Dendritic cell treated with granulocyte-macrophage colony-stimulating factor and Interleukin-4, amounts not matched to agents 40 ng/mL and 50 ng/mL, for 4 days (primary cell): ENCODE data around the gene SMPD1.

Experiments
- H3K27ac Mint-ChIP-seq: one replicate; pipeline ENCODE4 v1.8.0; 2022; ENCODE audit warnings: mild to moderate bottlenecking, mixed read lengths
- H3K27me3 Mint-ChIP-seq: one replicate; pipeline ENCODE4 v1.8.0; 2022; ENCODE audit warnings: mild to moderate bottlenecking, mixed read lengths
- H3K36me3 Mint-ChIP-seq: one replicate; pipeline ENCODE4 v1.8.0; 2022; ENCODE audit warnings: low read depth, mixed read lengths
- H3K4me1 Mint-ChIP-seq: one replicate; pipeline ENCODE4 v1.8.0; 2022; ENCODE audit warnings: low read depth, mixed read lengths
- H3K4me3 Mint-ChIP-seq: one replicate; pipeline ENCODE4 v1.8.0; 2022; ENCODE audit warnings: mild to moderate bottlenecking, moderate library complexity, mixed read lengths
- H3K9me3 Mint-ChIP-seq: one replicate; pipeline ENCODE4 v1.8.0; 2022; ENCODE audit warnings: mixed read lengths
- intact Hi-C: fragments of 100-400 bp; cut with micrococcal nuclease; formaldehyde crosslinking; loops from one replicate; pipeline ENCODE4 v1.15.0; 2022

The SMPD1 gene

GRCh38 chr11:6440906-6441358 lies 50.7 kb downstream of the SMPD1 start, which contains the start of gene HPX:
HPX (minus strand) TSS chr11:6440987; CDS start chr11:6440963, 24 bp downstream.
- intact Hi-C loops = no loop called here
- Mint-ChIP-seq H3K27me3 (no peaks in the 10 kb centered on the region), H3K36me3 (no peaks in the 10 kb centered on the region), H3K4me3 (no peak within 1 kb of the TSS), H3K4me1 (no peaks in the 10 kb centered on the region), H3K27ac (no peak within 1 kb of the TSS), H3K9me3 (no peaks in the 10 kb centered on the region)

- H3K27ac Mint-ChIP-seq = no peak overlapping the region
- no peaks in the 10 kb centered on the region for H3K9me3 Mint-ChIP-seq
- no peaks in the 10 kb centered on the region for H3K36me3 Mint-ChIP-seq
- H3K4me1 Mint-ChIP-seq = no peaks in the 10 kb centered on the region
- H3K4me3 Mint-ChIP-seq = no peak overlapping the region
- no peaks in the 10 kb centered on the region for H3K27me3 Mint-ChIP-seq
- intact Hi-C loops = loop anchor here (2.0 kb wide), 1 partner anchor 62 kb away; no protein-coding TSS in a partner anchor
Observed at GRCh38 chr11:6442441-6442840, 52.2 kb downstream of the SMPD1 start.

- H3K4me1 Mint-ChIP-seq = no peaks in the 10 kb centered on the region
- H3K27me3 Mint-ChIP-seq = no peaks in the 10 kb centered on the region
- no peak overlapping the region for H3K4me3 Mint-ChIP-seq
- intact Hi-C loops = loop anchor here (1.0 to 2.0 kb wide), 2 partner anchors 61 to 64 kb away; no protein-coding TSS in a partner anchor
- H3K9me3 Mint-ChIP-seq = no peaks in the 10 kb centered on the region
- peaks cover 4% of the 10 kb centered on the region for H3K36me3 Mint-ChIP-seq
- H3K27ac Mint-ChIP-seq = no peak overlapping the region
Observed at GRCh38 chr11:6443269-6444003, 53.2 kb downstream of the SMPD1 start.
